ENCODE data around the gene NUP93.
"Not testable (repeated sequence)": the region's sequence is repeated elsewhere in the genome, so short reads cannot be mapped to it uniquely, and the experiment has no call there.

Gene NUP93

GRCh38 chr16:56710181-56710737 is 19.7 kb upstream of the NUP93 start:
- no peak for DNase-seq

GRCh38 chr16:56711862-56712261 is 18.1 kb upstream of the NUP93 start:
- no peak for DNase-seq

- DNase-seq: no peak
These were observed 16.1 kb upstream of the NUP93 start for GRCh38 chr16:56713794-56714193.

DNA sequence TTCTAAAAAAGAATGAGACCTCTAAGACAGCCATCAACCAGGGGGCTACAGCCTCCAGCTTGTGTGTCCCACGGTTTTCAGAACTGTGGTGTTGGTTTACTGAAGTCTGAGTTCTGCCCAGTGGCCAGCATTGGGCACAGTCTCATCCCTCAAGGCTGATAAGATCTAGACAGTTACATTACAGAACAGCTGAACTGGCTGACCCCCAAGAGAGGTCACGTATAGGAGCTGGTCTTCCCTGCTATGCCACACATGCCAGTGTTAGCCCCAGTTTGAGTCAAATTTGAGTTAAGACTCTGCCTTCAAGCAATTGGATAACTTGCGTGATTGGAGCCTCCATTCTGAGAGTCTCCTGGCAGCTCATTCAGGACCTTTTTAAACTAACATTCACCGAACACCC is 14.8 kb upstream of the NUP93 start:
- no peak for DNase-seq

DNA sequence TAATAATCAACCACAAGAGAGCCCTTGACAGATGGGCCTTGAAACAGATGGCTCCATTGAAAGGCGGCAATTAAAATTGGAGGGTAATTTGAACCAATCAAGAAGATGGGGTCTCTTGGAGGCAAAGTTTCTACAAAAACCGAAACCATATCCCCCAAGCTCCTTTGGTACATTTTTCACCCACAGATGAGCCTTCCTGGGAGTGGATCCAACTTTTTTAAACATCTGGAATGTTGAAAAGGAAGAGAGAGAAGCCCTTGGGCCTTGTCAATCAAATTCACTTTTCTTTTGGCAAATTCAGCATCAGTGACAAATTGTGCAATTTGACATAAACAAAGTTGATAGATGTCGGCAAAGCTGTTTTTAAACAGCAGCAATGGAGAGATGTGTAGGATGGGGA is 13.2 kb upstream of the NUP93 start:
- DNase-seq: no peak

DNA sequence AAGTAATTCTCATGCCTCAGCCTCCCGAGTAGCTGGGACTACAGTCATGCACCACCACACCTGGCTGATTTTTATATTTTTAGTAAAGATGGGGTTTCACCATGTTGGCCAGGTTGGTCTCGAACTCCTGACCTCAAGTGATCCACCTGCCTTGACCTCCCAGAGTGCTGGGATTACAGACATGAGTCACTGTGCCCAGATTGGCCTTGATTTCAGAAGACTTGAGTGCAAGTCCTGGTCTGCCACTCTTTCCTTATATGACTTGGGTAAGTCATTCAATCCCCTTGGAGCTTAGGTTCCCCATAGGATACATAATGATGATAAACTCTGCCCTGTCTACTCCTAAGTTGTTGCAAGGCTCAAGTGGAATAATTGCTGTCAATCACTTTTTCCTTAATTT is 12.4 kb upstream of the NUP93 start:
- DNase-seq: not testable (repeated sequence)

DNA sequence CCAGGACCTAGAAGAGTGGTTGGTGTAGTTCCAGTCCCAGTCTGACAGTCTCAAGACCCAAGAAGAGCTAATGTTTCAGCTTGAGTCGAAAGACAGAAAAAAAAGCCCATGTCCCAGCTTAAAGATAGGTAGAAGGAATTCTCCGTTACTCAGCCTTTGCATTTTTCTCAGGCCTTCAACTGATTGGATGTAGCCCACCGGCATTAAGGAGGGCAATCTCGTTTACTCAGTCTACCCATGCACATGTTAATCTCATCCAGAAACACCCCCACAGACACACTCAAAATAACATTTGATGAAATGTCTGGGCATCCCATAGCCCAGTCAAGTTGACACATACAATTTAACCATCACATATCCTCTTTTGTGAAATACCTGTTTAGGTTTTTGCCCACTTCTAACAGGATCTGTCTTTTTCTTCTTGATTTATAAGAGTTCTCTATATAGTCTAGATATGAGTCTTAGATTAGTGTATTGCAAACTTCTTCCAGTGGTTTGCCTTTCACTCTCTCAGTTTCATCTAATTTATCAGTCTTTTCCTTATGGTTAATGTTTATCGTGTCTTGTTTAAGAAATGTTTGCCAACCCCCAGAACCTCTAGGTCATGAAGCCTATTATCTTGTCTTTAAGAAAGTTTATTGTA is 7.6 kb upstream of the NUP93 start:
- DNase-seq: no peak

DNA sequence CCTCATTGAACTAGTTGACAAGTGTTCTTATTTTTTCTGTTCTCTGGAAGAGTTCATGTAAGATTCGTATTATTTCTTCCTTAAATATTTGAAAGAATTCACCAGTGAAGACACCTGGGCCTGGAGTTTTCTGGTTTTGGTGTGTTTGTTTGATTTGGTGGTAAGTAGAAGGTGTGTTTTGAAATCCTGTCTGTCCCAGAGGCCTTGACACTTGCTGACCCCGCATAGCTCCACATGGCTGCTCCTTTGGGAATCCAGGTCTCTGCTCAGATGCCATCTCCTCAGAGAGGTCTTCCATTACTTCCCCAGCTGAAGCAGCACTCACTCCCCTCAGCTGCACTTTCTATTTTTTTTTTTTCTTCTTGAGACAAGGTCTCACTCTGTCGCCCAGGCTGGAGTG is 5.7 kb upstream of the NUP93 start:
- no peak for DNase-seq

GRCh38 chr16:56726283-56726682 is 3.6 kb upstream of the NUP93 start:
- no peak for DNase-seq

GRCh38 chr16:56726926-56727325 is 3.0 kb upstream of the NUP93 start:
- no peak for DNase-seq

DNA sequence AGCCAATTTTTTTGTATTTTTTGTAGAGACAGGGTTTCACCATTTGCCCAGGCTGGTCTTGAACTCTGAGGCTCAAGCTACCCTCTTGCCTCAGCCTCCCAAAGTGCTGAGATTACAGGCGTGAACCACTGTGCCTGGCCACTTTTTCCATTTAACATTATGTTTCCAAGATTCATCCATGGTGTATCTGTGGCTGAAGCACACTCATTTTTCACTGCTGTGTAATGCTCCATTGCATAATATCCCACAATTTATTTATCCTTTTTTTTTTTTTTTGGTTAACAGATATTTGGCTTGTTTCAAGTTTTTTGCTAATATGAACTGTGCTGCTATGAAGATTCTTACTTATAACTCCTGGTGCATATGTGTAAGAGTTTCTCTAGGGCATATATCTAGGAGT is 1.9 kb upstream of the NUP93 start:
- DNase-seq: no peak

- peak; percentile 13 for DNase-seq
These were observed 772 bp upstream of the NUP93 start for GRCh38 chr16:56728980-56729734.

GRCh38 chr16:56732366-56732765 is 2.4 kb downstream of the NUP93 start:
- no peak for DNase-seq

- no peak for DNase-seq
These were observed 2.9 kb downstream of the NUP93 start for GRCh38 chr16:56732832-56733231.

DNA sequence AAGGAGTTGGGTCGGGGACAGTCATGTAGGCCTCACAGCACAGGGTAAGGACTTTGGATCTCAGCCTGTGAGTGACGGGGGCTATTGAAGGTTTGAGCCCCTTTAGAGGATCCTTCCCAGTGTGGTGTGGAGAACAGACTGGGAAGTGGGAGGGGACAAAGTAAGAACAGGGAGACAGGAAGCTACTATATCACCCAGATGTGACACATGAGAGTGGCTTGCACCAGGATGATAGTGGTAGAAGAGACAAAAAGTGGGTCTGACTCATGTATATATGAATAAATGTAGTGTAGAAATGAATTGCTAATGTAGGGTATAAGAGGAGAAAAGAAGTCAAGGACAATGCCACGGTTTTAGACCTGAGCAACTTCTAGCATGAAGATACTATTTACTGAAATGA is 4.5 kb downstream of the NUP93 start:
- DNase-seq: peak; percentile 9

- no peak for DNase-seq
These were observed 6.5 kb downstream of the NUP93 start for GRCh38 chr16:56736476-56736875.

DNA sequence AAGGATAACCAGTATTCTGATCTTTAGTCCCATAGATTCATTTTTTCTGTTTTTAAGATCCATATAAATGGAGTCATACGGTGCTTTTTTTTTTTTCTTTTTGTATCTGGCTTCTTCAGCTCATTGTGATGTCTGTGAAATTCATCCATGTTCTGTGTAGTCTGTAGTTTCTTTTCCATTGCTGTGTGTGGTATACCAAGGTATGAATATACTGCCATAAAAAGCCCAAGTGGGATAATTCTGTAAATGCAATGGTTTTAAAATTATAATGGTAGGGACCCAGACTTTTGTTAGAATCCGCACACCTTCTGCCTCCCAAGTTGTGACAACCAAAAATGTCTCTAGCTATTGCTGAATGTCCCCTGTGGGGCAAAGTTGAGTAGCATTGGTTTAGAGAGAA is 7.6 kb downstream of the NUP93 start:
- DNase-seq: no peak

DNA sequence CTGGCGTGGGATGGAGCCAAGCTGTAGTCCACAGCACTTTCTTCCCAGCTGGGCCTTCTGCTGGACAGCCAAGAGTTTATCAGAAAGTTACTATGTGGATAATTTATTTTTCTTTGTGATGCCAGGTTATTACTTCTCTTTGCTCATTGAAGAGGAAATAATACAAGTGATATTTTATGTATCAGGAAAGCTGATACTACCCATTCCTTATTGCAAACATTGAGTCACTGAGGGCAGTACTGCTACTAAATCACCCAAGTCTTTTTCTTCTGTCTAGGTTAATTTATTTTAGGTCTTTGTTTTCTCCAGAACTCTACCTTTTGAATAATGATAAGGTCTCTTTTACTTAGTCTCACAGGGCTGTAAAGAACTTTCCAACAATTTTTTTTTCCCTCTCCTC is 8.3 kb downstream of the NUP93 start:
- no peak for DNase-seq

DNA sequence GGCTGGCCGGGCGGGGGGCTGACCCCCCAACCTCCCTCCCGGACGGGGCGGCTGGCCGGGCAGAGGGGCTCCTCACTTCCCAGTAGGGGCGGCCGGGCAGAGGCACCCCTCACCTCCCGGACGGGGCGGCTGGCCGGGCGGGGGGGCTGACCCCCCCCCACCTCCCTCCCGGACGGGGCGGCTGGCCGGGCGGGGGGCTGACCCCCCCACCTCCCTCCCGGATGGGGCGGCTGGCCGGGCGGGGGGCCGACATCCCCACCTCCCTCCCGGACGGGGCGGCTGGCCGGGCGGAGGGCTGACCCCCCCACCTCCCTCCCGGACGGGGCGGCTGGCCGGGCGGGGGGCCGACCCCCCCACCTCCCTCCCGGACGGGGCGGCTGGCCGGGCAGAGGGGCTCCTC is 9.4 kb downstream of the NUP93 start:
- DNase-seq: not testable (repeated sequence)

GRCh38 chr16:56741399-56741798 is 11.5 kb downstream of the NUP93 start:
- DNase-seq: no peak

GRCh38 chr16:56742030-56742984 is 12.4 kb downstream of the NUP93 start:
- DNase-seq: peak; percentile 85

GRCh38 chr16:56743840-56744239 is 13.9 kb downstream of the NUP93 start:
- peak; percentile 28 for DNase-seq

DNA sequence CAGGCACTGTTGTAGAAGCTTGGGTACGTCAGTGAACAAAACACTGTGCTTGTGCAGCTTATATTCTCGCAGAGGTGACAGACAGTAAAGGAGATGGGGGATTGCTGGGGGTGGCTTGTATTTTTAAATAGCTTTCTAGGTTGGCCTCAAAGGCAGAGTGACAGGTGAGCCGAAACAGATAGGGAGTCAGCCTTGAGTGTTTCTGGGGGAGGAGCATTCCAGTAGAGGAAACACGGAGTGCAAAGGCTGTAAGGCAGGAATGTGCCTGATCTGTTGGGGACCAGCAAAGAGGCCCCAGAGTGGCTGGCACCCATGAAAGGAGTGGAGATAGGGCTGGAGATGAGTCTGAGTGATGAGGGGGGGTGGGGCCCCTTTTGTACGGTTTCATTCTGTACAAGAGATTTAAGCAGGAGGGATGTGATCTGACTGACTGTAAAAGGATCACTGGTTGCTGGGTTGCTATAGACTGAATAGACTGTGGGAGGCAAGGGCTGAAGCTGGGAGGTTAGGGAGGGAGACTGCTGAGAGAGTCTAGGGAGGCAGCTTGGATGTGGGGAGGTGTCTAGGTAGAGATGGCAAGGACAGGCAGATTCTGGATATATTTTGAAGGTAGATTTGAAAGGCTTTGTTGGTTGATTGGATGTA is 15.2 kb downstream of the NUP93 start:
- DNase-seq: no peak

Measured in fibroblast of skin of right quadriceps (primary cell).